Mesenchymal stem cell (in vitro differentiated cells and primary cell): Measurements from ENCODE around the gene IKZF3.

Source experiments
- DNase-seq: peaks from one replicate; pipeline ENCODE4 v3.0.0-alpha.2; 2013
- H2AFZ ChIP-seq: one replicate; pipeline ENCODE4 v1.6.1; 2013; ENCODE audit warnings: low read depth, mild to moderate bottlenecking, control low read depth, inconsistent platforms, low read length, moderate library complexity
- H2AK5ac ChIP-seq: 2 replicates; pipeline ENCODE4 v1.6.1; 2013; ENCODE audit warnings: low read length, moderate library complexity, mild to moderate bottlenecking, inconsistent platforms; ENCODE audit not compliant: severe bottlenecking
- H2BK120ac ChIP-seq: one replicate; pipeline ENCODE4 v1.6.1; 2013; ENCODE audit warnings: low read depth, mild to moderate bottlenecking, inconsistent platforms, low read length, moderate library complexity
- H2BK12ac ChIP-seq, 2 experiments: one replicate each; pipeline ENCODE4 v1.6.1; 2013; ENCODE audit warnings: inconsistent platforms in 2 of 2, low read length in 2 of 2, mild to moderate bottlenecking in 2 of 2, moderate library complexity in 2 of 2, control low read depth in 1 of 2
- H2BK15ac ChIP-seq: one replicate; pipeline ENCODE4 v1.6.1; 2013; ENCODE audit warnings: mild to moderate bottlenecking, low read depth, inconsistent platforms; ENCODE audit not compliant: poor library complexity, severe bottlenecking
- H2BK5ac ChIP-seq: 2 replicates; pipeline ENCODE4 v1.6.1; 2013; ENCODE audit warnings: low read depth, mild to moderate bottlenecking, low read length, control low read depth, inconsistent platforms; ENCODE audit not compliant: poor library complexity, severe bottlenecking
- H3K14ac ChIP-seq, 2 experiments: one replicate each; pipeline ENCODE4 v1.6.1; 2013; ENCODE audit warnings: inconsistent platforms in 2 of 2, low read length in 2 of 2, control low read depth in 1 of 2, mild to moderate bottlenecking in 1 of 2, moderate library complexity in 1 of 2
- H3K18ac ChIP-seq, 2 experiments: one replicate each; pipeline ENCODE4 v1.6.1; 2013; ENCODE audit warnings: inconsistent platforms in 2 of 2, low read length in 2 of 2, control low read depth in 1 of 2, low read depth in 1 of 2, mild to moderate bottlenecking in 1 of 2
- H3K23ac ChIP-seq, 2 experiments: one replicate each; pipeline ENCODE4 v1.6.1; 2013; ENCODE audit warnings: inconsistent platforms in 2 of 2, low read length in 2 of 2, mild to moderate bottlenecking in 2 of 2, moderate library complexity in 2 of 2, control low read depth in 1 of 2
- H3K27ac ChIP-seq: 2 replicates; pipeline ENCODE4 v1.5.1; 2013; ENCODE audit warnings: mild to moderate bottlenecking, moderate library complexity, low read length, control low read depth, inconsistent platforms; ENCODE audit not compliant: poor library complexity, severe bottlenecking
- H3K27me3 ChIP-seq, 2 experiments: 2 replicates each; pipeline versions ENCODE4 v1.6.1 to v1.7.0; 2013; ENCODE audit warnings: low read length in 2 of 2, mild to moderate bottlenecking in 2 of 2, moderate library complexity in 2 of 2, control low read depth in 1 of 2, inconsistent platforms in 1 of 2; ENCODE audit not compliant: control insufficient read depth in 1 of 2, insufficient read depth in 1 of 2
- H3K36me3 ChIP-seq, 2 experiments: 2 replicates each; pipeline versions ENCODE4 v1.6.1 to v1.7.0; 2013; ENCODE audit warnings: low read length in 2 of 2, control low read depth in 1 of 2, inconsistent platforms in 1 of 2, low read depth in 1 of 2, mild to moderate bottlenecking in 1 of 2; ENCODE audit not compliant: insufficient read depth in 2 of 2, control insufficient read depth in 1 of 2
- H3K4ac ChIP-seq, 2 experiments: one replicate each; pipeline ENCODE4 v1.6.1; 2013; ENCODE audit warnings: inconsistent platforms in 2 of 2, low read length in 2 of 2, mild to moderate bottlenecking in 2 of 2, moderate library complexity in 2 of 2, control low read depth in 1 of 2, low read depth in 1 of 2
- H3K4me1 ChIP-seq: 2 replicates; pipeline ENCODE4 v1.6.1; 2013; ENCODE audit warnings: low read depth, low read length, control low read depth; ENCODE audit not compliant: control insufficient read depth, insufficient read depth
- H3K4me2 ChIP-seq: 2 replicates; pipeline ENCODE4 v1.6.1; 2013; ENCODE audit warnings: low read length, mild to moderate bottlenecking, inconsistent platforms; ENCODE audit not compliant: poor library complexity, severe bottlenecking
- H3K4me3 ChIP-seq, 2 experiments: 2 replicates each; pipeline versions ENCODE4 v1.5.1 to v1.7.0; 2013; ENCODE audit warnings: low read length in 2 of 2, mild to moderate bottlenecking in 2 of 2, control low read depth in 1 of 2, low read depth in 1 of 2; ENCODE audit not compliant: insufficient read depth in 1 of 2
- H3K79me1 ChIP-seq: replicated peaks from 2 replicates; pipeline ENCODE4 v1.6.1; 2013; ENCODE audit warnings: mild to moderate bottlenecking, control low read depth, low read length, inconsistent platforms; ENCODE audit not compliant: poor library complexity, severe bottlenecking
- H3K9ac ChIP-seq: 2 replicates; pipeline ENCODE4 v1.7.0; 2013; ENCODE audit warnings: mild to moderate bottlenecking, low read length, moderate library complexity
- H3K9me3 ChIP-seq: 2 replicates; pipeline ENCODE4 v1.7.0; 2013; ENCODE audit warnings: mild to moderate bottlenecking, low read length; ENCODE audit not compliant: control insufficient read depth
- H4K8ac ChIP-seq: one replicate; pipeline ENCODE4 v1.6.1; 2013; ENCODE audit warnings: inconsistent platforms, mild to moderate bottlenecking, low read length, moderate library complexity
- H4K91ac ChIP-seq: one replicate; pipeline ENCODE4 v1.6.1; 2013; ENCODE audit warnings: mild to moderate bottlenecking, low read length, inconsistent platforms
- WGBS: methylation state at CpG from one replicate; pipeline ENCODE4 v1.1.7; 2013; ENCODE audit warnings: mixed read lengths; 5-methylcytosine and 5-hydroxymethylcytosine counted together

The IKZF3 gene

DNA sequence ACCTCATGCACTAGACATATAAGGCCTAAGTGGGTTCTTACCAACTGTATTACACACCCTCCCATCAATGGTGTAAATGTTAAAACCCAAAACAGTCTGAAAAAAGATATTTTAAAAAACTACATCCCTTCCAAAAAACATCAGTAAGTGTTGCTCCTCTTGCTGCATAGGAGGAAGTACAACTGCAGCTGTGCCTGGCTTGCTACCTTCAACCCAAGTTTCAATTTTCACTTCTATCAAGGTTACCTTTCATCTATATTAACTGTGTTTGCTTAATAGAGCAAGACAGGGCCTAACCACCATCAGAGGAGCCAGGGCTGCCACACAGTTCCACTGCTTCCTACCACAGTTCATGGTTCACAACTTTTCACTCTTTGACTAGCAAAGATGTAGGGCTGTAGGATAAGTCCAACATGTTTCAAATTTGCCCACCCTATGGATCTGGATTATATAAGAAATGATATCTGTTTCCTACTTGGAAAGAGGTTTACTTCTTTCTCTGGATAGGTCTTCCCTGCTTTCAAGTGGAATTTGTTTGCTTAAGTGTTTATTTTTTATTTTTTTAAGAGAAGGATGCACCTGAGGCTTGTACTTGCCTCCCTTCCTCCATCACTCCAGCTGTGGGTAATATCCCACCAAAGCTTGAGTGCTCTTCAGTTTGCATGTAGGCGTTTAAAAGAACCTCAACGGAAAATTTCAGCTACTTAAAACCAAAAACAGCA lies 69.7 kb downstream of the IKZF3 start:
- Histone ChIP-seq H3K27ac (no peak overlapping the region), H3K23ac (no peak overlapping the region), H3K4ac (no peak overlapping the region), H2AK5ac (no peak overlapping the region), H2BK120ac (no peak overlapping the region), H4K91ac (no peak overlapping the region), H2BK5ac (no peak overlapping the region), H3K4me3 (no peak overlapping the region), H3K9ac (no peak overlapping the region), H3K18ac (no peak overlapping the region), H3K14ac (no peak overlapping the region), H3K4me1 (no peaks in the 10 kb centered on the region), H3K9me3 (no peaks in the 10 kb centered on the region), H3K27me3 (peaks cover 11 to 62% of the 10 kb centered on the region in 2 experiments), H2BK12ac (no peak overlapping the region), H3K79me1 (no peaks in the 10 kb centered on the region), H2AFZ (no peak overlapping the region), H4K8ac (no peak overlapping the region), H3K36me3 (no peaks in the 10 kb centered on the region), H2BK15ac (no peak overlapping the region), H3K4me2 (no peak overlapping the region)
- no peak for DNase-seq
- WGBS = 88% methylated on average over 1 of the region's 2 CpGs

DNA sequence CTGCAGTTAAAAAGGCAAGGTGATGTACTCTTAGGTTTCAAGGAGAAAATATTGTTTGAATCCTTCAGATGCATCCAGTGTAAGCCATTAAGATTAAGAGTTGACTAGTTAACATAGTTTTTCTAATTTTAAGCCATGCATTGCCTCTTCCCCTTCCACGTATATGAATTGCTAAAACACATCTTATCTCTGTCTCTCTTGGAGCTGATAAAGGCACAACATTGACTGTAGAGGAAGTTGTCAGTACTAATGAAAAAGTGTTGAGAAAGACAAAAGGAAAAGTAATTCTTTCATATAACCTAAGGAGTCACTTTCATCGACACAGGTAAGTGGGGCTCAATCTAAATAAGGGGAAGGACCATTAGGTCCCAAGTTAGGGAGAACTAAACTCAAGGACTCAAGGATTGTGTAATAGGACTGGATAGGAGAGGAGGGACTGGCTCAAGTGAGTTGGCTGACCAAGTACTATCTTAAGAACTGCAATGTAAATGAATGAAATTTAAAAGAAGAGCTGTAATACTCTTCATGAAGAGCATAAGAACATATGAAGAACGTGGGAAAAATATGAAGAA lies 70.7 kb downstream of the IKZF3 start:
- H3K4me1 ChIP-seq = no peaks in the 10 kb centered on the region
- DNase-seq = no peak
- H2BK12ac ChIP-seq = no peak overlapping the region
- no peak overlapping the region for H2AFZ ChIP-seq
- no peak overlapping the region for H3K14ac ChIP-seq
- H3K9me3 ChIP-seq = no peaks in the 10 kb centered on the region
- H3K4me3 ChIP-seq = no peak overlapping the region
- H2BK5ac ChIP-seq = no peak overlapping the region
- no peak overlapping the region for H2AK5ac ChIP-seq
- WGBS = 81% methylated on average over 1 of the region's 3 CpGs
- H3K18ac ChIP-seq = no peak overlapping the region
- peaks cover 11 to 54% of the 10 kb centered on the region in 2 experiments for H3K27me3 ChIP-seq
- H2BK15ac ChIP-seq = no peak overlapping the region
- no peak overlapping the region for H3K23ac ChIP-seq
- H3K36me3 ChIP-seq = no peaks in the 10 kb centered on the region
- H3K4me2 ChIP-seq = no peak overlapping the region
- no peak overlapping the region for H2BK120ac ChIP-seq
- no peak overlapping the region for H4K91ac ChIP-seq
- H3K4ac ChIP-seq = no peak overlapping the region
- H4K8ac ChIP-seq = no peak overlapping the region
- no peak overlapping the region for H3K9ac ChIP-seq
- no peak overlapping the region for H3K27ac ChIP-seq
- H3K79me1 ChIP-seq = no peaks in the 10 kb centered on the region

DNA sequence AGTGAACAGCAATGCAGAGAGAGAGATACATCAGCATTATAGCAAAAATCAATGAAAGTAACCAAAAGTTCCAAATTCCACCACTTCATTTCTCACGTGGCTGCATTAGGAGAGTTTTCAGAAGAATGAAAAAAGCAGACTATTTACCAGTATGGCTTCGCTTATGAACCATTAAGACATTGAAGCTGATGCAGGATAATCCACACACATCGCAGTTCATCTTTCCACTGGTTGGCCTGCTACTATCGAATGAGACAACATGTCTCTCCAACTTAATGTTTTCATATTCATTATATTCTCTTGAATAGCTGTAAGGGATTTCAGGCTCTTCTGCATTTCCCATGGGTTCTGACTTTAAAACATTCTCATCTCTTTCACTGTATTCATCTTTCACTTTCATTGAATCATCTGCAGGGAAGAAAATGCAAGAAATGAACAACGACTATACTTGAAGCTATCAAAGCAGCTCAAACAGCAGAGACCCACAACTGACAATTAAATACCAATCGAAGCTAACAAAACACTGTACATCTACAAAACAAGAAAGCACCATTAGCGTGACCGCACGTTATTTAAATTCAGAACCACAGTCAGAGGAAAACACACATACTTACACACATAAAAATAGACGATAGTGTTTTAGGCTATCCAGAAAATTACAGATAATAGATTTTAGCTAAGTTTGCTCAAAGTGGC lies 71.4 kb downstream of the IKZF3 start:
- Histone ChIP-seq H3K36me3 (no peaks in the 10 kb centered on the region), H3K14ac (no peak overlapping the region), H4K8ac (no peak overlapping the region), H3K79me1 (no peaks in the 10 kb centered on the region), H3K27me3 (peaks cover 15 to 60% of the 10 kb centered on the region in 2 experiments), H3K4me2 (no peak overlapping the region), H3K4ac (no peak overlapping the region), H3K23ac (no peak overlapping the region), H3K4me1 (no peaks in the 10 kb centered on the region), H2BK120ac (no peak overlapping the region), H2AK5ac (no peak overlapping the region), H2BK15ac (no peak overlapping the region), H3K9ac (no peak overlapping the region), H3K18ac (no peak overlapping the region), H2BK5ac (no peak overlapping the region), H3K4me3 (no peak overlapping the region), H3K9me3 (no peaks in the 10 kb centered on the region), H2AFZ (no peak overlapping the region), H2BK12ac (no peak overlapping the region), H4K91ac (no peak overlapping the region), H3K27ac (no peak overlapping the region)
- no peak for DNase-seq
- WGBS = 76% methylated on average over 9 of the region's 10 CpGs
